Calu3 (cell line): ENCODE results near the gene ITPR1. TPM values are rescaled to one million over a fixed set of nuclear protein-coding genes. Genes with fewer than 3 reads are reported as not detected.

Experiments
- BruUV-seq: library from RNA; stranded (reverse); fragments of 400-500 nt; replicated peaks from 2 replicates; lab custom pipeline; 2021; lab: Mats Ljungman, UMichigan
- CTCF ChIA-PET: fragments of 300-600 bp; sonication (Branson Sonifier 250); formaldehyde crosslinking; loops from one replicate; lab custom pipeline; 2022; ENCODE audit warnings: antibody characterized with exemption; lab: Charles Lee
- DNase-seq: peaks from one replicate; pipeline ENCODE4 v3.0.0; 2022
- H3K27ac Mint-ChIP-seq: one replicate; pipeline ENCODE4 v1.8.0; 2022; ENCODE audit warnings: mixed read lengths; ENCODE audit not compliant: unreplicated experiment
- H3K27me3 Mint-ChIP-seq: one replicate; pipeline ENCODE4 v1.8.0; 2022; ENCODE audit warnings: mixed read lengths; ENCODE audit not compliant: unreplicated experiment
- H3K36me3 Mint-ChIP-seq: one replicate; pipeline ENCODE4 v1.8.0; 2022; ENCODE audit warnings: mild to moderate bottlenecking, moderate library complexity, mixed read lengths; ENCODE audit not compliant: insufficient read depth, unreplicated experiment
- H3K4me1 Mint-ChIP-seq: one replicate; pipeline ENCODE4 v1.8.0; 2022; ENCODE audit warnings: mild to moderate bottlenecking, low read depth, mixed read lengths; ENCODE audit not compliant: unreplicated experiment
- H3K4me3 Mint-ChIP-seq: one replicate; pipeline ENCODE4 v1.8.0; 2022; ENCODE audit warnings: mild to moderate bottlenecking, low read depth, moderate library complexity, mixed read lengths; ENCODE audit not compliant: unreplicated experiment
- H3K9me3 Mint-ChIP-seq: one replicate; pipeline ENCODE4 v1.8.0; 2022; ENCODE audit warnings: low read depth, mixed read lengths; ENCODE audit not compliant: unreplicated experiment
- CTCF ChIP-seq: fragments of 200-600 bp; IDR thresholded peaks from one replicate; pipeline ENCODE4 v1.8.0; 2022; ENCODE audit warnings: antibody characterized with exemption; ENCODE audit not compliant: unreplicated experiment
- intact Hi-C: fragments of 100-400 bp; cut with micrococcal nuclease; formaldehyde crosslinking; loops from one replicate; pipeline ENCODE4 v1.10.0; 2022; ENCODE audit not compliant: unreplicated experiment
- total RNA-seq: library from RNA; stranded (reverse); gene quantifications from 2 replicates; pipeline ENCODE4 v1.2.3, GENCODE V29; 2022

ITPR1 gene
- total RNA-seq, 1 experiment from 2014 or later = 4.2 TPM

- no peak for TF ChIP-seq CTCF
- Mint-ChIP-seq H3K9me3 (peaks cover 2% of the 10 kb centered on the region), H3K27ac (peak overlapping the region; percentile 6), H3K36me3 (peaks cover 14% of the 10 kb centered on the region), H3K4me3 (no peak overlapping the region), H3K4me1 (peaks cover 62% of the 10 kb centered on the region), H3K27me3 (no peaks in the 10 kb centered on the region)
- DNase-seq = no peak
- intact Hi-C loops = no loop called here
- BruUV-seq = no TSS peak
- CTCF ChIA-PET = no interaction called here
Observed at GRCh38 chr3:4743371-4743770, 250.2 kb downstream of the ITPR1 start.

GRCh38 chr3:4744405-4745234 lies 251.5 kb downstream of the ITPR1 start:
- CTCF ChIA-PET = interaction anchor here (0.6 kb wide), 1 partner anchor 206 kb away, joined by 4 read pairs; no protein-coding TSS in a partner anchor
- Mint-ChIP-seq H3K9me3 (peaks cover 1% of the 10 kb centered on the region), H3K4me3 (no peak overlapping the region), H3K36me3 (peaks cover 15% of the 10 kb centered on the region), H3K27me3 (no peaks in the 10 kb centered on the region), H3K27ac (peak overlapping the region; percentile 34), H3K4me1 (peaks cover 70% of the 10 kb centered on the region)
- TF ChIP-seq CTCF = no peak
- no peak for DNase-seq
- BruUV-seq = no TSS peak
- intact Hi-C loops = no loop called here

- peak overlapping the region; percentile 75 for H3K27ac Mint-ChIP-seq
- intact Hi-C loops = no loop called here
- H3K4me1 Mint-ChIP-seq = peaks cover 64% of the 10 kb centered on the region
- H3K9me3 Mint-ChIP-seq = no peaks in the 10 kb centered on the region
- TF ChIP-seq CTCF = no peak
- H3K27me3 Mint-ChIP-seq = no peaks in the 10 kb centered on the region
- peaks cover 14% of the 10 kb centered on the region for H3K36me3 Mint-ChIP-seq
- no TSS peak for BruUV-seq
- CTCF ChIA-PET = no interaction called here
- no peak overlapping the region for H3K4me3 Mint-ChIP-seq
- no peak for DNase-seq
Observed at GRCh38 chr3:4745235-4745610, 252.1 kb downstream of the ITPR1 start.

- CTCF ChIA-PET = no interaction called here
- H3K27ac Mint-ChIP-seq = no peak overlapping the region
- intact Hi-C loops = no loop called here
- no peaks in the 10 kb centered on the region for H3K9me3 Mint-ChIP-seq
- no peak for DNase-seq
- H3K4me3 Mint-ChIP-seq = no peak overlapping the region
- no TSS peak for BruUV-seq
- no peaks in the 10 kb centered on the region for H3K27me3 Mint-ChIP-seq
- peaks cover 67% of the 10 kb centered on the region for H3K4me1 Mint-ChIP-seq
- H3K36me3 Mint-ChIP-seq = peaks cover 19% of the 10 kb centered on the region
- TF ChIP-seq CTCF = no peak
Observed at GRCh38 chr3:4746241-4746958, 253.3 kb downstream of the ITPR1 start.
